ENCODE results near the gene MTMR11. TPM values are rescaled to one million over a fixed set of nuclear protein-coding genes. Genes with fewer than 3 reads are reported as not detected.

MTMR11 gene
- total and polyA plus RNA-seq, 2 of the 13 experiments (the other 11 are each of a cell fraction or from before 2014, with no cell fraction given): 0.49 to 2.8 TPM

DNA sequence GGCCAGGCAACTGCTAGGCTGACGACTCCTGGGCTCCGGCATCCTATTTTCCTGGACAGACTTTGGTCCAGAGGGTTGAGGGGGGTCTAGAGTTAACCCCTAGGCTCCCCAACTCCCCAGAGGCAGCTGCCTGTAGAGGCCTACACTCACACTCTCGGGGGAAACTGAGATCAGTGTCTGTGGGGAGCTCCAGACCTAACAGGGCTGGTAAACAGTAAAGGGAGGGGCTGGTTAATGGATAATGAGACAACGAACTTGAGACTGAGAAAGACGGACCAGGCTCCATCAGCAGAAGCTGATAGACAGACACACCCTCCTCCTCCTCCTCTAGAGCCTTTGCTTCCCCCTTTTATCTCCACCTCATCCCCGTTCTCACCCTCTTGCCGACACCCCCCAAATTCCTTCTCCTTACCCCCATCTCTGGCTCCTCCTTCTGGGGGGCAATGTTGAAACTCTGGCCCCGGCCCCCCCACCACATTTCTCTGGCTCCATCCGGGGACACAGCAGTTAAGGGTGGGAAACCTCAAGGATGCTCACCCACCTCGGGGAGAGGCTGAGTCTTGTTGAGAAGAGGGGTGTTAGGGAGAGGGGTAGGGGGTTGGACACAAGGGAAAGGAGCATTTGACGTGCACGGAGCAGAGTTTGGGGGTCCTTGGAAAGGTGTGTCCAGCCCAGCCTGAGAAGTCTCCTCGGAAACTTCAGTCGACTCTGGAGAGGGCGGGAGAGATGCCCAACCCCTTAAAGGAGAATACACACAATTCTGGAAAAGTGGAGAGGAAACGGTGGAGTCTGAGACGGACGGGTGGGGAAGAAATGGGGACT lies at the start of gene MTMR11 (continued):
- TF ChIP-seq ZNF652 (CRISPR knock-in tag; IDR thresholded peaks at IDR 0.05; ENCODE audit: borderline replicate concordance, low read depth) (peak; percentile 55; the same call in 1 of the 2 replicates), SIX1 (CRISPR knock-in tag; IDR thresholded peaks at IDR 0.05; ENCODE audit: borderline replicate concordance) (no peak), ZSCAN22 (CRISPR knock-in tag; IDR thresholded peaks at IDR 0.05) (no peak), POLR2A (IDR thresholded peaks at IDR 0.05; ENCODE audit: insufficient read depth in 1 of 2, low read depth in 2 of 2, low read length in 2 of 2) (peak in 1 of 2 experiments; percentile 32; a peak in 1 of 4 replicates), KDM1A (CRISPR knock-in tag; IDR thresholded peaks at IDR 0.05) (no peak), FOXA3 (CRISPR knock-in tag; IDR thresholded peaks at IDR 0.05) (peak; percentile 34; the same call in 1 of the 2 replicates), ZNF350 (CRISPR knock-in tag; IDR thresholded peaks at IDR 0.05; ENCODE audit: borderline replicate concordance, low read depth) (no peak), POLR2AphosphoS5 (IDR thresholded peaks at IDR 0.05; ENCODE audit: low read depth, low read length) (peak; percentile 21; the same call in 1 of the 2 replicates), FOSL2 (CRISPR knock-in tag; IDR thresholded peaks at IDR 0.05) (0 out of 2 replicates have a peak, but pooled peaks have one; percentile 21), SP4 (CRISPR knock-in tag; IDR thresholded peaks at IDR 0.05) (no peak), TARDBP (CRISPR knock-in tag; IDR thresholded peaks at IDR 0.05) (no peak), PCBP2 (optimal IDR thresholded peaks at IDR 0.05; ENCODE audit: low read depth, low read length, poor library complexity, severe bottlenecking) (peak; percentile 12), ZFX (CRISPR knock-in tag; IDR thresholded peaks at IDR 0.05; ENCODE audit: low read depth) (0 out of 2 replicates have a peak, but pooled peaks have one; percentile 2), ZFP1 (CRISPR knock-in tag; IDR thresholded peaks at IDR 0.05) (no peak), MED1 (CRISPR knock-in tag; IDR thresholded peaks at IDR 0.05) (peak; percentile 24; the same call in 1 of the 2 replicates), KLF12 (CRISPR knock-in tag; IDR thresholded peaks at IDR 0.05; ENCODE audit: borderline replicate concordance) (0 out of 2 replicates have a peak, but pooled peaks have one; percentile 39)
- TF ChIP-seq, protein P1, sequence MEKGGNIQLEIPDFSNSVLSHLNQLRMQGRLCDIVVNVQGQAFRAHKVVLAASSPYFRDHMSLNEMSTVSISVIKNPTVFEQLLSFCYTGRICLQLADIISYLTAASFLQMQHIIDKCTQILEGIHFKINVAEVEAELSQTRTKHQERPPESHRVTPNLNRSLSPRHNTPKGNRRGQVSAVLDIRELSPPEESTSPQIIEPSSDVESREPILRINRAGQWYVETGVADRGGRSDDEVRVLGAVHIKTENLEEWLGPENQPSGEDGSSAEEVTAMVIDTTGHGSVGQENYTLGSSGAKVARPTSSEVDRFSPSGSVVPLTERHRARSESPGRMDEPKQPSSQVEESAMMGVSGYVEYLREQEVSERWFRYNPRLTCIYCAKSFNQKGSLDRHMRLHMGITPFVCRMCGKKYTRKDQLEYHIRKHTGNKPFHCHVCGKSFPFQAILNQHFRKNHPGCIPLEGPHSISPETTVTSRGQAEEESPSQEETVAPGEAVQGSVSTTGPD (CRISPR knock-in tag; IDR thresholded peaks at IDR 0.05): no peak
- TF ChIP-seq, protein P2, sequence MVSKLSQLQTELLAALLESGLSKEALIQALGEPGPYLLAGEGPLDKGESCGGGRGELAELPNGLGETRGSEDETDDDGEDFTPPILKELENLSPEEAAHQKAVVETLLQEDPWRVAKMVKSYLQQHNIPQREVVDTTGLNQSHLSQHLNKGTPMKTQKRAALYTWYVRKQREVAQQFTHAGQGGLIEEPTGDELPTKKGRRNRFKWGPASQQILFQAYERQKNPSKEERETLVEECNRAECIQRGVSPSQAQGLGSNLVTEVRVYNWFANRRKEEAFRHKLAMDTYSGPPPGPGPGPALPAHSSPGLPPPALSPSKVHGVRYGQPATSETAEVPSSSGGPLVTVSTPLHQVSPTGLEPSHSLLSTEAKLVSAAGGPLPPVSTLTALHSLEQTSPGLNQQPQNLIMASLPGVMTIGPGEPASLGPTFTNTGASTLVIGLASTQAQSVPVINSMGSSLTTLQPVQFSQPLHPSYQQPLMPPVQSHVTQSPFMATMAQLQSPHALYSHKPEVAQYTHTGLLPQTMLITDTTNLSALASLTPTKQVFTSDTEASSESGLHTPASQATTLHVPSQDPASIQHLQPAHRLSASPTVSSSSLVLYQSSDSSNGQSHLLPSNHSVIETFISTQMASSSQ (IDR thresholded peaks at IDR 0.05; ENCODE audit: low read depth): peak; percentile 87
- TF ChIP-seq, protein P2 (CRISPR knock-in tag; IDR thresholded peaks at IDR 0.05; ENCODE audit: borderline replicate concordance): peak; percentile 77; the same call in 1 of the 2 replicates
- TF ChIP-seq, protein P3, sequence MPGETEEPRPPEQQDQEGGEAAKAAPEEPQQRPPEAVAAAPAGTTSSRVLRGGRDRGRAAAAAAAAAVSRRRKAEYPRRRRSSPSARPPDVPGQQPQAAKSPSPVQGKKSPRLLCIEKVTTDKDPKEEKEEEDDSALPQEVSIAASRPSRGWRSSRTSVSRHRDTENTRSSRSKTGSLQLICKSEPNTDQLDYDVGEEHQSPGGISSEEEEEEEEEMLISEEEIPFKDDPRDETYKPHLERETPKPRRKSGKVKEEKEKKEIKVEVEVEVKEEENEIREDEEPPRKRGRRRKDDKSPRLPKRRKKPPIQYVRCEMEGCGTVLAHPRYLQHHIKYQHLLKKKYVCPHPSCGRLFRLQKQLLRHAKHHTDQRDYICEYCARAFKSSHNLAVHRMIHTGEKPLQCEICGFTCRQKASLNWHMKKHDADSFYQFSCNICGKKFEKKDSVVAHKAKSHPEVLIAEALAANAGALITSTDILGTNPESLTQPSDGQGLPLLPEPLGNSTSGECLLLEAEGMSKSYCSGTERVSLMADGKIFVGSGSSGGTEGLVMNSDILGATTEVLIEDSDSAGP (CRISPR knock-in tag; IDR thresholded peaks at IDR 0.05; ENCODE audit: borderline replicate concordance): peak; percentile 74; the same call in 1 of the 2 replicates
- TF ChIP-seq, protein P4, sequence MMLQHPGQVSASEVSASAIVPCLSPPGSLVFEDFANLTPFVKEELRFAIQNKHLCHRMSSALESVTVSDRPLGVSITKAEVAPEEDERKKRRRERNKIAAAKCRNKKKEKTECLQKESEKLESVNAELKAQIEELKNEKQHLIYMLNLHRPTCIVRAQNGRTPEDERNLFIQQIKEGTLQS (CRISPR knock-in tag; IDR thresholded peaks at IDR 0.05): no peak
- TF ChIP-seq, protein P5, sequence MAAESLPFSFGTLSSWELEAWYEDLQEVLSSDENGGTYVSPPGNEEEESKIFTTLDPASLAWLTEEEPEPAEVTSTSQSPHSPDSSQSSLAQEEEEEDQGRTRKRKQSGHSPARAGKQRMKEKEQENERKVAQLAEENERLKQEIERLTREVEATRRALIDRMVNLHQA (CRISPR knock-in tag; IDR thresholded peaks at IDR 0.05): no peak
